Neutrophil (primary cell): ENCODE data around the gene FAM78A.

Source experiments
- H3K27ac ChIP-seq: fragments of 200-600 bp; sonication (generic); 2 replicates; pipeline ENCODE4 v1.5.1; 2016; ENCODE audit warnings: mild to moderate bottlenecking, moderate library complexity
- H3K27me3 ChIP-seq: fragments of 200-600 bp; sonication (generic); 2 replicates; pipeline ENCODE4 v1.6.0; 2016; ENCODE audit warnings: mild to moderate bottlenecking
- H3K36me3 ChIP-seq: fragments of 200-600 bp; sonication (generic); 2 replicates; pipeline ENCODE4 v1.5.1; 2017
- H3K4me1 ChIP-seq, 2 experiments: fragments of 200-600 bp in 1 of 2; sonication (generic) in 1 of 2; 1 replicate in 1 of 2; 2 replicates in 1 of 2; pipeline versions ENCODE4 v1.5.1 to v1.6.1; 2013 to 2016; ENCODE audit warnings: low read depth in 1 of 2, low read length in 1 of 2, mild to moderate bottlenecking in 1 of 2, moderate library complexity in 1 of 2; ENCODE audit not compliant: control insufficient read depth in 1 of 2, insufficient read depth in 1 of 2
- H3K4me3 ChIP-seq, 2 experiments: fragments of 200-600 bp in 1 of 2; sonication (generic) in 1 of 2; 1 replicate in 1 of 2; 2 replicates in 1 of 2; pipeline ENCODE4 v1.5.1; 2013 to 2016; ENCODE audit warnings: low read depth in 1 of 2, low read length in 1 of 2, mild to moderate bottlenecking in 1 of 2, moderate library complexity in 1 of 2
- H3K9me3 ChIP-seq: fragments of 200-600 bp; sonication (generic); 2 replicates; pipeline ENCODE4 v1.5.1; 2016
- TF ChIP-seq, protein P1 (sequence below): fragments of 200-600 bp; sonication (generic); IDR thresholded peaks from 2 replicates; pipeline ENCODE4 v1.5.1; 2016; ENCODE audit warnings: antibody characterized with exemption

FAM78A gene

DNA sequence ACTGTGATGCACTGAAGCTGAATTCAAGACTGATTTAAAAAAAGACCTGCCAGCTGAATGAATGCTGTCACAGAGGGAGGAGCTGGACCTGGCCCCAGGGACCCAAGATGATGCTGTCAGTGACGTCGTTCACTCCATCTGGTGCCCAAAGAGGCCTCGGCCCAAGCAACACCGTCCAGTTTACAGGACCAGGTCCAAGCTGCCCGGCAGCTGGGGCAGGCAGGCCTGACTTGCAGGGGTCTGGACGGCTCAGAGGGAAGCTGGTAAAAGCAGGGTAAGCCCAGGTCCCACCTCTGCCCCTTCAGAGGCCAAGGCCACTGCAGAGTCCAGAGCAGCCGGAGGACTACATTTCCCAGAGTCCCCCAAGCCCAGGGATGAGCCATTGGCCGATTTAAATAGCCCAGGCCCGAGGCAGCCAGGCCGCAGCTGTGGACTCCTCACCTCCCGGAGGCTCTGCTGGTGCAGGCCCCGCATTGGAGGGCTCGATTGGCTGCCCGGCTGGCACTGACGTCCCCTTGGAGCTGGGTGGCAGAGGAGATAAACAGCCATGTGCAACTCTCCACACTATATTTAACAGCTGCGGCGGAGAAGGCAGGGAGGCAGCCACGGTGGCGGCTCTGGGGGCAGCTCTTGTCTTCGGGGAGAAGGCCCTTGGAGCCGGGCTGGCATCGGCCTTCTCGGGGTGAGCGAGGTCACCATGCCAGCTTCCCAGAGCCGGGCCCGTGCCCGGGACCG lies 13.2 kb upstream of the FAM78A start, which contains the start of gene PLPP7:
PLPP7 (plus strand) TSS at position 423 of the 735 bp plus-strand sequence; CDS start at position 698, 275 bp downstream.
- Histone ChIP-seq H3K27me3 (peaks cover 4% of the 10 kb centered on the region), H3K36me3 (no peaks in the 10 kb centered on the region), H3K9me3 (no peaks in the 10 kb centered on the region), H3K4me3 (no peak within 1 kb of the TSS), H3K4me1 (no peaks in the 10 kb centered on the region), H3K27ac (no peak within 1 kb of the TSS)
- TF ChIP-seq, protein P1, sequence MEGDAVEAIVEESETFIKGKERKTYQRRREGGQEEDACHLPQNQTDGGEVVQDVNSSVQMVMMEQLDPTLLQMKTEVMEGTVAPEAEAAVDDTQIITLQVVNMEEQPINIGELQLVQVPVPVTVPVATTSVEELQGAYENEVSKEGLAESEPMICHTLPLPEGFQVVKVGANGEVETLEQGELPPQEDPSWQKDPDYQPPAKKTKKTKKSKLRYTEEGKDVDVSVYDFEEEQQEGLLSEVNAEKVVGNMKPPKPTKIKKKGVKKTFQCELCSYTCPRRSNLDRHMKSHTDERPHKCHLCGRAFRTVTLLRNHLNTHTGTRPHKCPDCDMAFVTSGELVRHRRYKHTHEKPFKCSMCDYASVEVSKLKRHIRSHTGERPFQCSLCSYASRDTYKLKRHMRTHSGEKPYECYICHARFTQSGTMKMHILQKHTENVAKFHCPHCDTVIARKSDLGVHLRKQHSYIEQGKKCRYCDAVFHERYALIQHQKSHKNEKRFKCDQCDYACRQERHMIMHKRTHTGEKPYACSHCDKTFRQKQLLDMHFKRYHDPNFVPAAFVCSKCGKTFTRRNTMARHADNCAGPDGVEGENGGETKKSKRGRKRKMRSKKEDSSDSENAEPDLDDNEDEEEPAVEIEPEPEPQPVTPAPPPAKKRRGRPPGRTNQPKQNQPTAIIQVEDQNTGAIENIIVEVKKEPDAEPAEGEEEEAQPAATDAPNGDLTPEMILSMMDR, result no peak

DNA sequence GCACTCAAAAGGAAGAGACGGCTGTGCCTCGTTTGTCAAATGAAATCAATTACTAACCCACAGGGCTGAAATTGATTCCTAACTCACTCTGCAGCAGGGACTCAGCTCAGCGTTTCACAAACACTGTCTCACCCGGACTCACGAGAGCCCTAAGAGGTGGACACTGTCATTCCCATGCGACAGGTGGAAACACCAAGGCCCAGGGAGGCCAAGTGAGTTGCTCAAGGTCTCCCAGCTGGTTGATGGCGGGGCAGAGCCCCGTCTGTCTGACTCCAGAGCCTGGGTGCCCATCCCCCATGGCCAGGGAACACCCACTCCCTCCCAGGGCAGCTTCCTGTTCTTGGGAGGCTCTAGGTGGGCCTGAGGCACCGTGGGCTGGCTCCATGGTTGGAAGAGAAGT lies 11.9 kb upstream of the FAM78A start:
- Histone ChIP-seq H3K36me3 (no peaks in the 10 kb centered on the region), H3K27me3 (peaks cover 17% of the 10 kb centered on the region), H3K27ac (no peak overlapping the region), H3K9me3 (no peaks in the 10 kb centered on the region), H3K4me3 (no peak overlapping the region), H3K4me1 (no peaks in the 10 kb centered on the region)
- TF ChIP-seq, protein P1, result no peak

DNA sequence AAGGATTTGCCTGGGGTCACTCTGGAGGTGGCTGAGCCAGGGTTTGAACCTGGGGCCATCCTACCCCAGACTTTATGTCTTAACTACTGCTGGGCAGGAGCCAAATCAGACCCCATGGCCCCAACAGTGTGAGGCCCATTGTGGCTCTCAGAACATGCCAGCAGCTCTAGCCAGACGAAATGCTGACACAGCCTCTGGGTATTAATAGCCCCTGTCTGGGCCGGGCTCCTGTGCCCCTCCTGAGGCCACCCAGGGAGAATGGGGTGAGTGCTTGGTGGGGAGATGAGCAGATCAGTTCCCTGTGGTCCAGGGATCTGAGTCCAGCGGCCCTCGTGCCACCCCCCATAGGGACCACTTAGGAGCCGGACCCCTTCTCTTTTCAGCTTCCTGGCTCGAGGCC lies 11.0 kb upstream of the FAM78A start:
- Histone ChIP-seq H3K27ac (no peak overlapping the region), H3K4me3 (no peak overlapping the region), H3K4me1 (peaks cover 0 to 7% of the 10 kb centered on the region in 2 experiments), H3K9me3 (no peaks in the 10 kb centered on the region), H3K36me3 (no peaks in the 10 kb centered on the region), H3K27me3 (peaks cover 25% of the 10 kb centered on the region)
- TF ChIP-seq, protein P1, result no peak

DNA sequence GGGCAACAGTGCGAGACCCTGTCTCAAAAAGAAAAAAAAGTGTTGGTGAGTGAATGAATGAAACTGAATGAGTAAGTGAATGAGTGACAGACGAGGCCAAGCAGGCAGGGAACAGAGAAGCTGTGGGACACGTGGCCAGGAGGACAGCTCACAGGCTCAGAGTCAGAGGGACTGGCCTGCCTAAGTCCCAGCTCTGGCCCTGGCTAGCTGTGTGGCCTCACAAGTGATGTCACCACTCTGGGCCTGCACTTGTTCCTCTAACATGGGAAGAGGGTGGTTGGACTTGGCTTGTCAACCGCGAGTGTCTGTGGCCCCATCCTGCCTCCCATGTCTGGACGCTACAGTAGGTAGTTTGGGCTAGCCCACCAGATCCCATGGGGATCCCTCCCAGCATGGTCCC lies 8.5 kb upstream of the FAM78A start:
- no peaks in the 10 kb centered on the region for H3K9me3 ChIP-seq
- no peaks in the 10 kb centered on the region for H3K36me3 ChIP-seq
- no peak overlapping the region for H3K27ac ChIP-seq
- no peak overlapping the region for H3K4me3 ChIP-seq
- peaks cover 0 to 8% of the 10 kb centered on the region in 2 experiments for H3K4me1 ChIP-seq
- peaks cover 50% of the 10 kb centered on the region for H3K27me3 ChIP-seq
- TF ChIP-seq, protein P1, result no peak

DNA sequence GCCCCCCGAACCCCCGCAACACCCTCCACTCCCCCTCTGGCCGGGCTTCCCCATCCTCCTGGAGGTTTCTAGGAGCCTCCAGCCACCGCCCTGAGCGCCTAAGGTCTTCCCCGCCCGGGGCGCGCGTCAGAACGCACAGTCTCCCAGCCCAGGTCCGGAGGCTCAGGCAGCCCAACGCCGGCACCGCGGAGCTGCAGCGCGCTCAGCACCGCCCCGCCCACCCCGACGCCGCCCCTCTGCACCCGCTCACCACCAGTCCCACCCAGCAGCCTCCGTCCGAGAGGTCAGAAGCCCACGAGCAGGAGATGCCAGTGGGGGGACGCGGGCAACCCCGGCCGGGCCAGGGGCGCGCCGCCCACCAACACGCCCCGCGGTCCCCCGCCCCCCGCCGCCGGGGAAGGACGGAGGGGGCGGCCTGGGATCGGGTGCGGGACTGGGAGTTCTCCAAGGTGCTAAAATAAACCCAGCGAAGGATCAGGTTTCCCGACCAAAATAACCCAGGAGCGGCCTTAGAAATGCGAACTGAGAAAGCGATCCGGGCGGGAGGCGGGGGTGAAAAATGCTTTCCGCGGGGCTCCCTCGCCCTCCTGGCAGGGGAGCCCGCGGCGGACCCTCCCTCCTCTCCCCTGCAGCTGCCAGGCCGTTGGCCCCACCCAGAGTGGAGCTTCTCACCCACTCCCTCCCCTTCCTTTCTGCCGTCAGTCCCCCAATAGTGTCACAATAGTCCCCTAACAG lies 6.5 kb upstream of the FAM78A start:
- no peaks in the 10 kb centered on the region for H3K9me3 ChIP-seq
- TF ChIP-seq, protein P1, result no peak
- peaks cover 62% of the 10 kb centered on the region for H3K27me3 ChIP-seq
- no peaks in the 10 kb centered on the region for H3K36me3 ChIP-seq
- peaks cover 0 to 15% of the 10 kb centered on the region in 2 experiments for H3K4me1 ChIP-seq
- H3K4me3 ChIP-seq, result no peak overlapping the region
- no peak overlapping the region for H3K27ac ChIP-seq
